Retina (tissue), 1 donor: ENCODE measurements around the gene SORT1.
"Not testable (repeated sequence)": the region's sequence is repeated elsewhere in the genome, so short reads cannot be mapped to it uniquely, and the experiment has no call there.

Source experiments
- DNase-seq: peaks from one replicate; pipeline ENCODE4 v3.0.0-alpha.2; 2016

The SORT1 gene

GRCh38 chr1:109396871-109397580, 692 bp downstream of the SORT1 start:
- DNase-seq, result peak; percentile 40

- DNase-seq, result no peak
Measured at GRCh38 chr1:109396513-109396839, 1.2 kb downstream of the SORT1 start.

GRCh38 chr1:109395602-109396512, 1.9 kb downstream of the SORT1 start:
- DNase-seq, result no peak

- not testable (repeated sequence) for DNase-seq
Measured at GRCh38 chr1:109395282-109395599, 2.5 kb downstream of the SORT1 start.

GRCh38 chr1:109394591-109395281, 3.0 kb downstream of the SORT1 start:
- no peak for DNase-seq

GRCh38 chr1:109393617-109394233, 4.0 kb downstream of the SORT1 start:
- DNase-seq, result no peak

GRCh38 chr1:109392788-109393616, 4.7 kb downstream of the SORT1 start:
- DNase-seq, result peak; percentile 52

GRCh38 chr1:109392037-109392787, 5.5 kb downstream of the SORT1 start:
- DNase-seq, result no peak

- no peak for DNase-seq
Measured at GRCh38 chr1:109391626-109392025, 6.1 kb downstream of the SORT1 start.

GRCh38 chr1:109391157-109391556, 6.6 kb downstream of the SORT1 start:
- no peak for DNase-seq

GRCh38 chr1:109389638-109390341, 7.9 kb downstream of the SORT1 start:
- DNase-seq, result no peak

GRCh38 chr1:109388884-109389637, 8.7 kb downstream of the SORT1 start:
- no peak for DNase-seq

- DNase-seq, result no peak
Measured at GRCh38 chr1:109388208-109388711, 9.5 kb downstream of the SORT1 start.

GRCh38 chr1:109386054-109386717, 11.5 kb downstream of the SORT1 start:
- no peak for DNase-seq

- DNase-seq, result no peak
Measured at GRCh38 chr1:109385417-109385816, 12.3 kb downstream of the SORT1 start.

GRCh38 chr1:109383854-109384253, 13.9 kb downstream of the SORT1 start:
- no peak for DNase-seq

- DNase-seq, result no peak
Measured at GRCh38 chr1:109383087-109383779, 14.5 kb downstream of the SORT1 start.

GRCh38 chr1:109381573-109381972, 16.1 kb downstream of the SORT1 start:
- DNase-seq, result no peak

- DNase-seq, result no peak
Measured at GRCh38 chr1:109379907-109380306, 17.8 kb downstream of the SORT1 start.
